CD4-positive, alpha-beta T cell treated with Interferon gamma for 1 hour (primary cell): ENCODE data around the gene GSDME.
"Not testable (repeated sequence)": the region's sequence is repeated elsewhere in the genome, so short reads cannot be mapped to it uniquely, and the experiment has no call there.

Experiments
- DNase-seq: peaks from one replicate; pipeline ENCODE4 v3.0.0-alpha.2; 2020

GSDME gene

GRCh38 chr7:24757353-24758275 lies at the start of gene GSDME:
Gene GSDME (minus strand): TSS chr7:24757464. CDS start chr7:24749774, 7,690 bp downstream.
- no peak for DNase-seq

GRCh38 chr7:24802300-24802699 lies 45.0 kb upstream of the GSDME start:
- no peak for DNase-seq

DNA sequence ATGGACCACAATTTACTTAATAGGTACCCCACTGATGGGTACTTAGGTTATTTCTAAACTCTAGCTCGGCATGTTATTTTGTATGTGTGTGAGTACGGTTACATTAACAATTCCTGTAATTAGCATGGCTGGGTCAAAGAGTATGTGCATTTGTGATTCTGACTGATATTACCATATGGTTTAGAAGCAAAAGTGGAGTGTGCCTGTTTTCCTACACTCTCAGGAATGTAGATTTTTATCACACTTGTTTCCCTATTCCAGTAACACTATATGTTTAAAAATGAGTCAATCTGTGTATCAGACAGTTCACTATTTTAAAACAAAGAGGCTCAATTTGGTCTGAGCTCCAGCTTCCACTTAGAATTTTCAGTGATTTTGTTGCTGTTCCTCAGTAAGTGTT lies 44.6 kb upstream of the GSDME start:
- DNase-seq, result no peak

GRCh38 chr7:24800667-24801066 lies 43.4 kb upstream of the GSDME start:
- DNase-seq, result no peak

DNA sequence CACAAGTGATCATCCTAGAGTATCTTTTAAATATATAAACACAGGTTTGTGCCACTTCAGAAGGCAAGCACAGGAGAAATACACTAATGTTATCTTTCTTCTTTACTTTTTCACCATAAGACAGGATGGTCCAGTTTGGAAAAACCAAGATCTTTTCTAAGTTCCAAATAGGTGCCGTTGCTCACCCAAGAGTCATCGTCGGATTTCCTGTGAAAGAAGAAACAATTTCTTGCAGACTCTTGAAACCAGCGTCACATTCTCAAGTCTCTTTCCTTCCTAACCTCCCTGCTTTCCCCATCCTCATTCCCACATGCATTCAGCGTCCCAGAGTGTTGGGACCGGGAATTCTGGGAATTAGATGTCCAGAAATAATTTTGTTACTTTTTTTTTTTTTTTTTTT lies 42.8 kb upstream of the GSDME start:
- DNase-seq, result no peak

DNA sequence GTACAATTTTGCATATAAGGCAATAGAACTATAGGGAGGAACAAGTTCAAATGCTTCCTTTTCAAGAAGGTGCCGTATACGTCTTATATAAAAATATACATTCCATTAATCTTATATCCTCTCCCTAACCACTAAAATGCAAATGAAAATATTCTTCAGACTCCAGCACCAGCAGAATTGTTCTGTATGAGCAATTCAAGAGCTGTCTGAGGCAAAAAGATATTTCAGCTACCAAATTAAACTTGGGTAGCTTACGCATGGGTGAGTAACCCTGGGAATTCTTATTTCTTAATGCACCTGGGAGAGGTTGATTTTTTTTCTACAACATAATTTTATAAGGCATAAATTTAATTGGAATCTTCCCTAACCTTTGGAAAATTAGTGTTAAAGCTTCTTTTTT lies 42.2 kb upstream of the GSDME start:
- no peak for DNase-seq

- no peak for DNase-seq
These were observed 41.0 kb upstream of the GSDME start for GRCh38 chr7:24798261-24798660.

DNA sequence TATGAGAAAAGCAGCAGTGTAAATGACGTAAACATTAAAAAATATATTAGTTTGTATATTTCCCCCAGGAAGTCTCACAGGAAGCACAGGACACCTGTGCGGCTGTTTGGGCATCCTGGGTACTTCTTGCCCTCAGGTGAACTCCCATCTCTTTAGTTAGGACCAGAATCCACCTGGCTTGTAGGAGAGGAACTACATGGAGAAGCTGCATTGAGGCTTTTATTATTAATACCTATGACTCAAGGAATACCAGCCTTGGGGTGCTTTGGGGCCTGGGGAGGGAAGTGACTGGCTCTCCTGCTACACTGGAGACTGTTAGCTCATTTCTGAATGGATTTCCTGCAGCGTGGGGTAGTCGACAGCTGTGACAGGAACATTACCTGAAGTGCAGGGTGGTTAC lies 40.0 kb upstream of the GSDME start:
- no peak for DNase-seq

DNA sequence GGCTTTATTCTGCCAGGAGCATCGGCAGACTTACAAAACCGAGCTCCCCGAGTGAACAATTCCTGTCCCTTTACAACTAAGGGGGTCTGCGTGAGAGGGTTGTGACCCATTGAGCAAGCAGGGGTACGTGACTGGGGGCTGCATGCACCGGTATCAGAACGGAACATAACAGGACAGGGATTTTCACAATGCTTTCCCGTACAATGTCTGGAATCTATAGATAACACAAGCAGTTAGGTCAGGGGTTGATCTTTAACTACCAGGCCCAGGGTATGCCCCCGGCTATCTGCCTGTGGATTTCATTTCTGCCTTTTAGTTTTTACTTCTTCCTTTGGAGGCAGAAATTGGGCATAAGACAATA lies 38.1 kb upstream of the GSDME start:
- DNase-seq, result no peak

- not testable (repeated sequence) for DNase-seq
These were observed 37.6 kb upstream of the GSDME start for GRCh38 chr7:24794751-24795406.

DNA sequence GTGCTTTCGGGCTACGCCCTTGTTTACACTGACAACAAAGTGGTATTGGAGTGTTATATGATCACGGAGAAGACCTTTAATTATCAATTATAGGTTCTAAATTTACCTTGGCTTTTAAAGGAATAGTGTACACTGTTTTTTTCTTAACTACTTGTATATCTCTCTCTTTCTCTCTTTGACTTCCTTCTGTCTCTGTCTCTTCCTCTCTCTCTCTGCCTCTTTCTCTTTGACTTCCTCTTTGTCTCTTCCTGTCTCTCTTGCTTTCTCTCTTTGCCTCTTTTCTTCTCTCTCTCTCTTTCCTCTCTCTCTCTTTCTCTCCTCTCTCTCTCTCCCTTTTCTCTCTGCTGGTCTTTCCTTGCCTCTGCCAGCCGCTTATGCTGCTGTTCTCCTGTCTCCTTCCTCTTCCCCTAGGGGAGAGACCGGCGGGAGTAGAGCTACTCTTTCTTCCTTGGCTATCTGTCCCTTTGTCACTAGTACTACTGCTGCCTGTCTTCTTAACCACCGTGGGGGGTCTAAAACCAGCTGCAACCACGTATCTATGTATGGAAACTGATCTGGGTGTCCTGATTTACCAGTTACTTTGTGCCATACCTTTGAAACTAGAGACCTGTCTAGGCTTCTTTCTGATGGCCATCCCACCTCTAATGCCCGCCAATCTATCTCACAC lies 36.9 kb upstream of the GSDME start:
- no peak for DNase-seq

DNA sequence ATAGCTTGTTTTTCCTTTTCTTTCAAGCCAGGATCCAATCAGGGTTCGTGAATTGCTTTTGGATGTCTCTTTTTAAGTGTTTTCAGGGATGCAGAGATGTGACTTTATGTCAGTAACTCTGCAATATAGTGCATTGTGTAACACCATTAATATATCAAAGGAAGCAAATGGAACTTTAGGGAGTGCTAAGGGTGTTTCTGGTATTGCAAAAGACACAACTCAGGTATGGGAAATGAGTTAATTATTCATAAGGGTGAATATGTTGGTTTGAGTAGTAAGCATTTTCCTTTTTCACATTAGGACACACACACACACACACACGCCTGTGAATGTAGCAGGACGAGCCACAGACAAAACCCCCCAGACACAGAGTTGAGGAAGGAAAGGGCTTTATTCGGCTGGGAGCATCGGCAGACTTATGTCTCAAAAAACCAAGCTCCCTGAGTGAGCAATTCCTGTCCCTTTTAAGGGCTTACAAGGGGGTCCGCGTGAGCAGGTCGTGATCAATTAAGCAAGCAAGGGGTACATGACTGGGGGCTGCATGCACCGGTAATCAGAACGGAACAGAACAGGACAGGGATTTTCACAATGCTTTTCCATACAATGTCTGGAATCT lies 31.8 kb upstream of the GSDME start:
- no peak for DNase-seq

GRCh38 chr7:24788075-24788474 lies 30.8 kb upstream of the GSDME start:
- DNase-seq, result no peak

- DNase-seq, result peak; percentile 71
These were observed 29.7 kb upstream of the GSDME start for GRCh38 chr7:24786941-24787340.

DNA sequence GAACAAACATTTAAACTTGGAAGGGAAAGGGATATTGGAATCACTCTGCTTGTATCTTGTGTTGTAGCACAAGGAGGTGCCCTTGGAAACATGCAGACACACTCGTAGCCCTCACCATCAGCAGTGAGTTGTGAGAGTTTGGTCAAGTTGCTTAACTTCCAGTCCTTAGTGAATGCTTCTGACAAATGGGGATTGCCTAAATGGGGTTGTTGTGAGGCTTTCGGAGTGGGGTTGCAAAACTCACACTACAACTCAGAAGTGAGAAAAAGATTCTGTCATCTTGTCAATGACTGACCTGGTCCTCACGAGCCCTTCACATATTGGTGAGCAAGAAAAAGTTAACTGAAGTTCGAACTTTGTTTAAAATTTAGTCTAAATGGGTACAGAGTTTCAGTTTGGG lies 29.0 kb upstream of the GSDME start:
- DNase-seq, result peak; percentile 36

DNA sequence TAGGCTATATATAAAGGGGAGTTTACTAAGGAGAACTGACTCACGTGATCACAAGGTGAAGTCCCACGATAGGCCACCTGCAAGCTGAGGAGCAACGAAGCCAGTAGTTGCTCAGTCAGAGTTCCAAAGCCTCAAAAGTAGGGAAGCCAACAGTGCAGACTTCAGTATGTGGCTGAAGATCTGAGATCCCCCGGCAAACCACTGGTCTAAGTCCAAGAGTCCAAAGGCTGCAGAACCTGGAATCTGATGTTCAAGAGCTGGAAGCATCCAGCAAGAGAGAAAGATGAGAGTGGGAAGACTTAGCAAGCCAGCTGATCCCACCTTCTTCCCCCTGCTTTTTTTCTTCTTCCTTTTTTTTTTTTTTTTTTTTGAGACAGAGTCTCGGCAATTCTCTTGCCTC lies 27.0 kb upstream of the GSDME start:
- no peak for DNase-seq

GRCh38 chr7:24783698-24784097 lies 26.4 kb upstream of the GSDME start:
- no peak for DNase-seq

DNA sequence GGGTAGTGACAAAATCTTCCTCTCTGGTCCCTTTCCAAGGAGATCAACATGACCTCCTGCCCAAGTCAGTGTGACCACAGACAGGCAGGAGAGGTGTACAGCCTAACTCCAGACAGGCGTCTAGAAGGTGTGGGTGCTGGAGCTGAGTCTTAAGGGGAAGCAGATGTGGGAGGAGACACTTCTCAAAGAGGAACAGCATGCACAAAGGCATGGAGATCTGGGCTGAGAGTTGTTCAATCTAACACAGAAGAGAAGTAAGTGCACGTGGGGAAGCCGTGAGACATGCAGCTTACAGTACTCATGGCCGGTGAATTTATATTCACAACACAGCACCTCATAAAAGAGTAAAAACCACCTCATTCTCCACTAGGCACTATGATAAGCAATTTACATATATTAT lies 23.8 kb upstream of the GSDME start:
- DNase-seq, result peak; percentile 30

- DNase-seq, result no peak
These were observed 22.0 kb upstream of the GSDME start for GRCh38 chr7:24779283-24779655.

- DNase-seq, result peak; percentile 49
These were observed 21.4 kb upstream of the GSDME start for GRCh38 chr7:24778543-24779282.

- no peak for DNase-seq
These were observed 20.5 kb upstream of the GSDME start for GRCh38 chr7:24777806-24778205.

- no peak for DNase-seq
These were observed 16.4 kb upstream of the GSDME start for GRCh38 chr7:24773646-24774045.

GRCh38 chr7:24769851-24770250 lies 12.6 kb upstream of the GSDME start:
- DNase-seq, result no peak
